Neuron (in vitro differentiated cells): ENCODE data around the gene CCDC47.

Experiments
- H2AFZ ChIP-seq: one replicate; pipeline ENCODE4 v1.6.1; 2013; ENCODE audit warnings: low read depth, mild to moderate bottlenecking, inconsistent platforms, low read length, moderate library complexity
- H3K27me3 ChIP-seq: one replicate; pipeline ENCODE4 v1.6.1; 2013; ENCODE audit warnings: low read length; ENCODE audit not compliant: insufficient read depth
- H3K36me3 ChIP-seq: one replicate; pipeline ENCODE4 v1.6.1; 2013; ENCODE audit warnings: low read length; ENCODE audit not compliant: insufficient read depth
- H3K4me1 ChIP-seq: one replicate; pipeline ENCODE4 v1.6.1; 2013; ENCODE audit warnings: low read length; ENCODE audit not compliant: insufficient read depth
- H3K4me3 ChIP-seq: 2 replicates; pipeline ENCODE4 v1.5.1; 2013; ENCODE audit warnings: mild to moderate bottlenecking, low read length, moderate library complexity
- H3K9me3 ChIP-seq: one replicate; pipeline ENCODE4 v1.6.1; 2013; ENCODE audit warnings: low read length

CCDC47 gene

DNA sequence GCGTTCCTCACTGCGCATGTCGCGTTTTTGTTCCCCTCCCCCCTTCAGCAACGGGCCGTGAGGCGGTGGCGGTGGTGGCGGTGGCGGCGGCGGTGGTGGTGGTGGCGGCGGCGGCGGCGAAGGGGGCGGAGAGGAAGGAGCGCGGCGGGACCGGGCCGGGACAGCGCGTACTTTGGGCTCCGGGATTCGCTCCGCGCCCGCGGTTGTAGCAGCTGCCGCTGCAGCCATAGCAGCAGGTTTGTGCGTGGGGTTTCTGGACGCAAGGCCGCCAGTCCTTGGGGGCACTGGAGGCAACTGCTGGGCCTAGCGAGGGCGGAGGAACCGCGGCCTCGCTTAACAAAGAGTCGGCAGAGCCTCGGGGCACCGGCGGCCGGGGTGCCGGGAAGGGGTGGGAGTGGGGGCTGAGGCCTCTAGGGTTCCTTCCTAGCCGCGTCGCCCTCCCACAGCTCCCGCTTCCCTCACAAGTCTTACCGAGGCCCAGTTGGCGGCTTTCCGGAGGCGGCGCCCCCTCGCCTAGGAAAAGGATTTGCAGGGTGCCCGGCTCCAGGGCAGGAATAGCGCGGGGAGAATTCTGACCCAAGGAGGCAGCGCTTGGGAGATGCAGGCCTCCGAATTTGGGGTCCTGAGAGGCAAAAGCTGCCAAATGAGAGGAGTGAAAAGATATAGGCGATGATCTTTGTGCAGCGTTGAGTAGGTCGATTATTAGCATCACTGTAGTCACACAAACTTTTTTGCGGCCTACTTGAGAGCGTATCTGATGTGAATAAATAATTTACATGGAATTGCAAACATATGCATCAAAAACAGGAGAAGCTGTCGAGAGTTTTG is 958 bp upstream of the CCDC47 start, which contains the start of gene DDX42:
TSS of gene DDX42 (plus strand) at position 30 of the 828 bp plus-strand sequence. CDS start 12,880 bp downstream, outside the sequence.
- Histone ChIP-seq H3K4me1 (peaks cover 17% of the 10 kb centered on the region), H3K4me3 (peak within 1 kb of the TSS; percentile 87), H3K36me3 (peaks cover 29% of the 10 kb centered on the region), H3K27me3 (no peaks in the 10 kb centered on the region), H3K9me3 (no peaks in the 10 kb centered on the region), H2AFZ (peak within 1 kb of the TSS; percentile 50)

- H3K36me3 ChIP-seq: peaks cover 18% of the 10 kb centered on the region
- peak overlapping the region; percentile 87 for H3K4me3 ChIP-seq
- H3K4me1 ChIP-seq: peaks cover 17% of the 10 kb centered on the region
- no peaks in the 10 kb centered on the region for H3K9me3 ChIP-seq
- peak overlapping the region; percentile 39 for H2AFZ ChIP-seq
- no peaks in the 10 kb centered on the region for H3K27me3 ChIP-seq
Measured at GRCh38 chr17:63772801-63773271, 561 bp downstream of the CCDC47 start.

- H3K4me1 ChIP-seq: peaks cover 4% of the 10 kb centered on the region
- H3K27me3 ChIP-seq: no peaks in the 10 kb centered on the region
- H3K36me3 ChIP-seq: peaks cover 20% of the 10 kb centered on the region
- H3K4me3 ChIP-seq: no peak overlapping the region
- H3K9me3 ChIP-seq: no peaks in the 10 kb centered on the region
- no peak overlapping the region for H2AFZ ChIP-seq
Measured at GRCh38 chr17:63768433-63768832, 5.0 kb downstream of the CCDC47 start.

DNA sequence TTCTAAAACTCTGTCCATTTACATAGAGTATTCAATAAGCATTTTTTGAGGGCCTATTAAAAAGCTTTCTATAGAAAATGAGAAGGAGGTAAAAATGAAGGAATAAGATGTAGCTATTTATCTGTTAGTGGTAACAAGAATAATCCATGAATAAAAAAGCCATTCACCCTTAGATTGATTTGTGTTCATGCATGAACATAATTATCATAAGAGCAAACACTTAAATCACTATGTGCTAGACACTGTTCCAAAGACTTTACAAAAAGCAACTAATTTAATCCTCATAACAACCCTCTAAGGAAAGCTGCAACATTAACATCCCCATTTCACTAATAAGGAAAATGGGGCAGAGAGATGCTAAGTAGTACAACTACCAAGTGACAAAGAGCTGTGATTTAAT is 6.6 kb downstream of the CCDC47 start:
- no peak overlapping the region for H3K4me3 ChIP-seq
- H3K27me3 ChIP-seq: no peaks in the 10 kb centered on the region
- no peaks in the 10 kb centered on the region for H3K9me3 ChIP-seq
- H3K4me1 ChIP-seq: no peaks in the 10 kb centered on the region
- peaks cover 34% of the 10 kb centered on the region for H3K36me3 ChIP-seq
- H2AFZ ChIP-seq: no peak overlapping the region

- Histone ChIP-seq H3K4me3 (no peak overlapping the region), H3K4me1 (no peaks in the 10 kb centered on the region), H3K36me3 (peaks cover 49% of the 10 kb centered on the region), H3K27me3 (no peaks in the 10 kb centered on the region), H2AFZ (no peak overlapping the region), H3K9me3 (no peaks in the 10 kb centered on the region)
Measured at GRCh38 chr17:63764716-63765115, 8.7 kb downstream of the CCDC47 start.

DNA sequence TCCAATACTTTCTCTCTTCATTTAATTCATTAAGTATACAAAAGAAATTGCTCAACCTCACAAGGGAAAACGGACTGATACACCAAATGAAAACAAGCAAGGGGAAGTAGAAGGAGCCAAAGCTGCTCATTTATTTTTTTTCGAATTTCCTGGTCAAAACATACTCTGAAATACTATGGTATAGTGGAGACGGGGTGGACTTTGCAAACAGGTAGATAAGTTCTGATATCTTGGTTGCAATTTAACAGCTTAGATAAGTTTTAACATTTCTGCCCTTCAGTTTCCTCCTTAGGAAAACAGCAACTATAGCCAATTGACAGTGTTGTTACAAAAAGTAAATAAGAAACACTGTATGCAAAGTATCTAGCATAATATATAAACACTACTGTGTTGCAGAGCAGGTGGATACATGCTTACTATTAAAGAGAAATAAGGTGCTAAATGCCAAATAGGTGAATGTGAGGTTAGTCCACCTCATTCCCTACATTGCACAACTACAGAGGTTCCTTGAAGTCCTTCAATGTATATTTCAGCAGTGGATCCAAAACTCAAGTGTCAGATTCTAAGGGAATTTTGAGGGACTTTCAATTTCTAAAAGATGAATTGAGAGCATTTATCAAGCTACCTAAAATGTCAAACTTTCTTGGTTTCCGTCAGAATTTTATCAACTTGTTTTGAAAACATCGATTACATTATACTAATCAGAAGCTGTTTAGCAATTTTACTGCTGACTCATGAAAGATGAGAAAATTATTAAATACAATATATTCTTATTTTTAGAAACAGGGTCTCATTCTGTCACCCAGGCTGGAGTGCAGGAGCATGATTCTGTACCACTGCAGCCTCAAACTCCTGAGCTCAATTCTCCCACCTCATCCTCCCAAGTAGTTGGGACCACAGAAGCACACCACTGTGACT is 11.0 kb downstream of the CCDC47 start:
- no peaks in the 10 kb centered on the region for H3K27me3 ChIP-seq
- H3K4me1 ChIP-seq: no peaks in the 10 kb centered on the region
- peaks cover 62% of the 10 kb centered on the region for H3K36me3 ChIP-seq
- H3K9me3 ChIP-seq: no peaks in the 10 kb centered on the region
- H2AFZ ChIP-seq: no peak overlapping the region
- H3K4me3 ChIP-seq: no peak overlapping the region

DNA sequence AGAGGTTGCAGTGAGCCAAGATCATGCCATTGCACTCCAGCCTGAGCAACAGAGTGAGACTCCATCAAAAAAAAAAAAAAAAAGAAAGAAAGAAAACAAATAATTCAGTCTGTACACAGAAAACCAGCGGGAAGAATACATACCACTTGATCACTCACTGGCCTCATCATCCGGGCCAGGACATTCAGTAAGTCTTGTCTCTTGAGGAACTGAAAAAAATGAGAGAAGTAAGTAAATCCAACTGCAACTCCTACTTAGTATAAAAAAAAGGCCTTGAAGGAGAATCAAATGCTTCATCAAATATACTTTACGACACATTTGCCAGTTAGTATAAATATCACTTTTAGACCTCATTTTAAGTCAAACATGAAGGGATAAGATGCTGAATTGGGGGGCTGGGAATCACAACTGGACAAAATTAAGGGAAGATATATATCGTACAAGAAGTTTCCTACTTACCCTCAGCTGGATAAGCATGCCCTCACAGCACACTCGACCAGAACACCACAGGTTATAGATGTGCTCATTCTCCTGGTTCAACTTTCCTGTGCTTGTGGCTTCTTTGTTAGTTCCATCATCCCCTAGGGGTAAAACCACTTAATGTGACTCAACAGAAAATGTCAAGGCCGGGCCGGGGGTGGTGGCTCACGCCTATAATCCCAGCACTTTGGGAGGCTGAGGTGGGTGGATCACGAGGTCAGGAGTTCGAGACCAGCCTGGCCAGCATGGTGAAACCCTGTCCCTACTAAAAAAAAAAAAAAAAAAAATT is 12.4 kb downstream of the CCDC47 start:
- Histone ChIP-seq H3K9me3 (no peaks in the 10 kb centered on the region), H3K4me3 (no peak overlapping the region), H3K4me1 (no peaks in the 10 kb centered on the region), H3K36me3 (peaks cover 75% of the 10 kb centered on the region), H3K27me3 (no peaks in the 10 kb centered on the region), H2AFZ (no peak overlapping the region)

- H3K9me3 ChIP-seq: no peaks in the 10 kb centered on the region
- H3K36me3 ChIP-seq: peaks cover 75% of the 10 kb centered on the region
- no peaks in the 10 kb centered on the region for H3K4me1 ChIP-seq
- no peak overlapping the region for H3K4me3 ChIP-seq
- H2AFZ ChIP-seq: no peak overlapping the region
- H3K27me3 ChIP-seq: no peaks in the 10 kb centered on the region
Measured at GRCh38 chr17:63758428-63758827, 15.0 kb downstream of the CCDC47 start.

DNA sequence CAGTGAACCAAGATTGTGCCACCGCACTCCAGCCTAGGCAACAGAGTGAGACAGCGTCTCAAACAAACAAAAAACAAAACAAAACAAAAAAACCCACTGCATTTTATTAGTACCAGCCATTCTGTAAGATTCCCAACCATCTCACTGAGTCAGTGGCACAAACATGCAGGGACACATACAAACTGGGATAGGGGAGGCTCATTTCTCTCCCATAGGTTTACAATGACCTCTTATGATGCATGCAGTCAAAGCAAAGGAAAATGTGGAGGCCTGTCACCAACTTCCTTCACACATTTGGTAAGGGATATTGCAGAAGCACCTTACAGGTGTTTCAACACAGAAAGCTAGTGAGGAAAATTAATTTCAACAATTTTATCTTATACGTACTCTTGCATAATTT is 19.4 kb downstream of the CCDC47 start:
- peaks cover 74% of the 10 kb centered on the region for H3K36me3 ChIP-seq
- no peaks in the 10 kb centered on the region for H3K4me1 ChIP-seq
- H3K27me3 ChIP-seq: no peaks in the 10 kb centered on the region
- H3K9me3 ChIP-seq: no peaks in the 10 kb centered on the region
- no peak overlapping the region for H2AFZ ChIP-seq
- no peak overlapping the region for H3K4me3 ChIP-seq

- Histone ChIP-seq H3K36me3 (peaks cover 71% of the 10 kb centered on the region), H3K4me1 (no peaks in the 10 kb centered on the region), H3K27me3 (no peaks in the 10 kb centered on the region), H3K9me3 (no peaks in the 10 kb centered on the region), H3K4me3 (no peak overlapping the region), H2AFZ (no peak overlapping the region)
Measured at GRCh38 chr17:63753215-63753614, 20.2 kb downstream of the CCDC47 start.

DNA sequence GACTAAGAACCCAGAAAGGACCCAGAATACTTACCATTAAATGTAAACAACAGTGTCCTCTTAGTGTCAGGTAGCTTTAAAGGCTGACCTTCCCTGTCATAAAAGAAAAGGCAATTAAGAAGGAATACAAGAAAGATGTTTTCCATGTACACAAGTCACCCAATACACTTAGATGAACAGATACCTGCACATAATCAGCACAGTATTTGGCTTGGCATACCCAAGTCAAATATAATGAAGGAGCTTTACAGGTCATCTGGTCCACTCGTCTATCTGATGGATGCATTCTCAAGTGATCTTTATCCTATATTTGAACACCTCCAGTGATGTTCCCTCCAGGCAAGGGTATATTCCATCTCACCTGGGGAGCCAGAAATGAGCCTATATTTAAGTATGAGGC is 20.7 kb downstream of the CCDC47 start:
- Histone ChIP-seq H3K4me3 (no peak overlapping the region), H3K4me1 (no peaks in the 10 kb centered on the region), H3K9me3 (no peaks in the 10 kb centered on the region), H2AFZ (no peak overlapping the region), H3K27me3 (no peaks in the 10 kb centered on the region), H3K36me3 (peaks cover 66% of the 10 kb centered on the region)

DNA sequence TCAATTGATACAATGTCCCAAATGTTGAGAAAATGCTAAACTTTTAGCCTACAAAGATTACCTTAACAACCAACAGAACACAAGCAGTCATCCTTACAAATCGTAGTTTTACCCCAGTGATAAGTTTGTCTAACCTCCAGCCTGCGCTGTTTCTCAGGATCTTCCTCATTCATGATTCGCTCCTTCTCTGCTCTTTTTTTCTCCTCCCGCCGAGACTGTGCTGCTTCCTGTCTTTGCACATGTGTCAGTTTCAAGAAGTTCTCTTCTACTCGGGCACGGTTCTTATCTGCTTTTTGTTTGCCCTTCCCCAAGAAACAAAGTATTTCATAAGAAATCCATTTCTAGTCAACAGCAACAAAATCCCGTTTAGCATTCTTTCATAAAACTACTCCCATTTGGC is 21.6 kb downstream of the CCDC47 start:
- H3K27me3 ChIP-seq: no peaks in the 10 kb centered on the region
- peaks cover 68% of the 10 kb centered on the region for H3K36me3 ChIP-seq
- H3K9me3 ChIP-seq: no peaks in the 10 kb centered on the region
- no peak overlapping the region for H2AFZ ChIP-seq
- no peaks in the 10 kb centered on the region for H3K4me1 ChIP-seq
- H3K4me3 ChIP-seq: no peak overlapping the region
